Stimulated activated CD8-positive, alpha-beta memory T cell treated with anti-CD3 and anti-CD28 coated beads, Interleukin-15, amount 100 ng/mL, for 24 hours (primary cell): ENCODE data around the gene SLC25A4.
A peak's percentile ranks its signal among the peaks of the same experiment; 100 is the strongest.
"Not testable (repeated sequence)": the region's sequence is repeated elsewhere in the genome, so short reads cannot be mapped to it uniquely, and the experiment has no call there.

ENCODE experiments used
- DNase-seq: peaks from one replicate; pipeline ENCODE4 v3.0.0-alpha.2; 2020; ENCODE audit warnings: low read depth

SLC25A4 gene

DNA sequence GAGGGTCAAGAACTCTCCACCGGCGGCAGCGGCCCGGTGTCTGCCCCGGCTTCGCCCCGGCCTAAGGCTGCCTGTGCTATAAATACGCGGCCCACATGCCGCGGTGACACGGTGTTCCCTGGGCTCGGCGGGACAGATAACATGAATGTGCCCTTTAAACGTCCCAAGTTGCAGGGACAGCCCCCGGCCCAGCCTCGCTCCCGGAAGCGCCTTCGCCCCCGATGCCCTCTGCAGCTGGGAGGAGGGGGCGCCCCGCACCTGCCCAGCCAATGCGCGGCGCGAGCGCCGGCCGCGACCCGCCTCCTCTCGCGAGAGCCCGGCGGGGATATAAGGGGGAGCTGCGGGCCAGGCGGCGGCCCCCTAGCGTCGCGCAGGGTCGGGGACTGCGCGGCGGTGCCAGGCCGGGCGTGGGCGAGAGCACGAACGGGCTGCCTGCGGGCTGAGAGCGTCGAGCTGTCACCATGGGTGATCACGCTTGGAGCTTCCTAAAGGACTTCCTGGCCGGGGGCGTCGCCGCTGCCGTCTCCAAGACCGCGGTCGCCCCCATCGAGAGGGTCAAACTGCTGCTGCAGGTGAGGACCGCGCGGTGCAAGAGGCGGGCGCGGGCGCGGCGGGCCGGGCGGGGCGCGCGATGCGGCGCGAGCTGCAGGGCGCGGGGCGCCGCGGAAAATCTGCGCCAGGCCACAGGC, at the start of gene SLC25A4:
SLC25A4 (plus strand) TSS at position 355 of the 689 bp plus-strand sequence; CDS start at position 462, 107 bp downstream.
- DNase-seq = peak; percentile 77

DNA sequence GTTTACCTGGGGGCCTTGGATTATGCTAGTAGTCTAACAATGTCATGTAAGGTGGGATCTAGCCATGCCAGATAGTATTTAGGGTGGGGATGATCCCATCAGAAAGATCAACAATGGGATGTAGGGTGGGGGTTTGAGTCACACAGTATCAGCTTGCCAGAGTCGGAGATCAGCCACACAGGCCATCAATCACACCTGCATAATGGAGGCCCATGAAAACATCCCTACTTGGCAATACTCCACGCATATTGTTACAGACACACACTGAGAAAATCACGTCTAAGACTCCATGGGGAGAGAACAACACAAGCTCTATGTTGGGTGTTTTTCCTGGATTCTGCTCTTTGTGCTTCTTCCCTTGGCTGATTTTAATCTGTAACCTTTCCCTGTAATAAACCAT, 49.5 kb upstream of the SLC25A4 start:
- DNase-seq = no peak

DNA sequence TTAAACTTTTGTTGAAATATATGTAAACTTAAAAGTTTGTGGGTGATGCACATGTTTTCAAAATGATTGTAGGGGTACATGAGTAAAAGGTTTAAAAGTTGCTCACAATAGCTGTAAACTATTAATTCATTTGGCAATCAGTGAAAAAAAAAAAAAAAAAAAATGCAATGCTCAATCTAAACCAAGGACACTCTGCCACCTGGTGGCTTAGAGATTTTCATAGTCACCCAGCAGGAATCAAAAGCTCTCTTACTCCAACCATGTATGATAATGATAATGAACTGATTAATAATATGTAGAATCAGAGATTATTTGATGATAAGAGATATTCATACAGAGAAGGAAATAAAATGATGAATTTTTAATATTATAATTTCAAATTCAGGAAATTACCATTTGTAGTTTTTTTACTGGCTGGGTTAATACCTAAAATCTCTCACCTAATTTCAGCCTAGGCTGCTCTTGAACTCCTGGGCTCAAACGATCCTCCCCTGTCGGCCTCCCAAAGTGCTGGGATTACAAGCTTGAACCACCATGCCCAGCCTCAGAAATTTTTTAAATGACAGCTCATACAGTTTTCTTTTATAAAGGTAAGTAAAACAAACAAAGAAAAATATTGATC, 46.9 kb upstream of the SLC25A4 start:
- no peak for DNase-seq

DNA sequence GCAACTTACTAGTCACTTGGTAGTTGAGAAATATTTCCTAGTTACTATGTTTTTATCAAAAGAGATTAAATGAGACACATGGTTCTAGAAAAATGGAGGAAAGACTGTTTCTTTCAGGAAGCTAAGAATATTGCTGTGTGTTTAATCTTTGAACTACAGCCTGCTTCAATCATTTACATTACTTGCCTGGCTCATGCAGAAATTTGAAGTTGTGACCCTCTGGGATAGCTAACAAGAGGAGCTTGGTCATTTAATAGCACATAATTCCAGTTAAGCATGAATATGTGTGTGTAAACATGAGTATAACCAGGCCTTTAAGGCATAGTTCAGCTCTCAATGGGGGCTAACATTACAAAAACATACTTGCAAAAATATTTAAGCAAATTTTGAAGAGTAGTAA, 44.6 kb upstream of the SLC25A4 start:
- no peak for DNase-seq

DNA sequence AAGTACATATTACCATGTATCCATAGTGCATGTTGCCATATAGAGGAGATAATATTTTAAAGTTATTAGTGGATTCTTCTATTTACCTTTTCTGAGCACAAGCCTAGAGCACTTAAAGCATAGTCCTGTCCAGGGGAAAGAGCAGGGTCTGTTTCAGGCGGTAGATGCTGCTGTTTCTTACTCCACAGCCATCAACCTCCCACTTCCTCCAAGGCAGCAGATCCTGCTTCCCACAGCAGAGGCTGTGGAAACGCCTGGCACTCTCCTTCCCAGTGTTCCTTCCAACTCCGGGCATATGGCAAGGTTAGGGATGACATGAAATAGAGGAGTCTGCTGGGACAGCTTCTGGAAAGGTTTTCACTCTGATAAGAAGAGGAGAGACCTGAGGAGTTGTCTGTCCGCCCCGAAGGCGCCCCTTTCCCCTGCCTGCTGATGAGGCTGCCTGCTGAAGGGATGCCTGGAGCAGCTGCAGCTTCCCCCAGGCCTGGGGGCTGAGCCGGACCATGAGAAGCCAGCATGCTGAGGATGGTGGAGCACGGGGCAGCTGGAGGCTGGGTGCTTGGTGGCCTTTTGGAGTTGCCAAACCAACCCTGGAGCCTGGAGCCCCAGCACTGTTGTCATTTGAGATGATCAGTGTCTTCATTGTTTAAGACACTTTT, 43.9 kb upstream of the SLC25A4 start:
- no peak for DNase-seq

DNA sequence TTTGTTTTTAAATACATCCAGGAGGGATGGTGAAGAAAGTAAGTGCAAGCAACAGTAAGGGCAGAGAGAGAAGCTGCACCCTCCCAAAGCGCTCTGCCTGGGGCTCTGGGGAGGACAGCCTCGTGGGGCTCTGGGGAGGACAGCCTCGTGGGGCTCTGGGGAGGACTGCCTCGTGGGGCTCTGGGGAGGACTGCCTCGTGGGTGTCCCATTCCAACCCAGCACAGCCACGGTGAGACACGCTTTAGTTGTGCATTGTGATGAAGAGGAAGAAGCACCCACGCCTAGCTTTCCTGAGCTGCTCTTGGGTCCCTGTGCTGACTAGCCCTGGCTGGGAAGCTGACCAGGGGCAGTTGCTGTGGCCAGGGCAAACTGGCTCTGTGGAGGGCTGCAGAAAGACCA, 43.1 kb upstream of the SLC25A4 start:
- no peak for DNase-seq

DNA sequence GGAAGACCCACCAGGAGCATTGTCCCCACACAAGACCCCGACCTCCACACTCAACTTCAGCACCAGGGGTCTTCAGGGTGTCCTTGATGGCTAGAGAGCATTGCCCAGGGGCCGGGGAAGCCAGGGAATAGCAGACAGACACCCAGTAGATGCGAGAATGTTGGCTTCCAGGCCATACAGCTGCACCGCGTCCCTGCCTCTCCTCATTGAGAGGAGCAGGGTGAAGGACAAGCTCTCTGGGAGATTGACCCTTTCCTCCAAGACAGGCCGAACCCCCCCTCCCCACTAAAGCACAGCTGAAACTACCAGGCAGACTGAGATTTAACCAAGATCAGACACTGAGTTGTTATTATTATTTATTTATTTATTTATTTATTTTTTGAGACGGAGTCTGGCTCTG, 42.6 kb upstream of the SLC25A4 start:
- DNase-seq = no peak

DNA sequence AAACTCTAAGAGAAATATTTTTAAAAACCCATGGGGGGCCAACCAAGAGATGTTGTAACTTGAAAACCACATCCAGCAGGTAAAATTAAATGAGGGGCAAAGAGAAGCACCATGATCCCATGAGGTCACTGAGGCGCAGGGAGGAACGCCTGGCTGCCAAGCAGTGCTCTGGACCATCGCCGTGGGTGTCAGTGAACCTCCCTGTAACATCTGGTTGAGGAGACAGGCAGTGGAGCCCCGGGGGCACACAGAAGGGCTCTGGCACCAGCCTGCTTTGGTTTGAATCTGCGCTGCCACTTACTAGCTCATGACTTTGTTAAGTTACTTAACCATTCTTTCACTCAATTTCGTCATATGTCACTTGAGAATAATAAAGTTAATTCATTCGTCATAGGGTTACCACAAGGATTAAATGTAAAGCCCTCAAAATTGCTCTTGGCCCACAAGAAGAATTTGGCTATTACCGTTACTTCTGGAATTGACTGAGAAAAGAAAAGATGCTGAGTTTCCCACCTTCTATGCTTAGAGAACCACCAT, 41.6 kb upstream of the SLC25A4 start:
- DNase-seq = no peak

DNA sequence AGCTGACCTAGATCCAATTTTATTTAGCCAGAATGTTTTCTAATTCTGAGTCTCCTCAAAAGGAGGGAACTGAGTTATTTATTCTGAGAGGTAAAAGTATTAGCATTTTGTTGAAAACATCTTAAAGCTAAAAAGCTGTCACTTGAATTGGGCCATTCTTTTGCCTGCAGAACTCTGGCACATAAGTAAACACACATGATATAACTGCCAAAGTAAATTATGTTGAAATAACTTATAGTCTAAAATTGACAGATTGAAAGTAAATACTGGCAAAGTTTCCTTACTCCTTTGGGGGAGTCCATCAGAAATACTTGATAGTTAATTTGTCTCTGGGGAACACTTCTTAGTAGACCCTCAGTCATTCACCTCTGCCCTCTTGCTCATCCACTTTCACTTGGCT, 38.3 kb upstream of the SLC25A4 start:
- no peak for DNase-seq

DNA sequence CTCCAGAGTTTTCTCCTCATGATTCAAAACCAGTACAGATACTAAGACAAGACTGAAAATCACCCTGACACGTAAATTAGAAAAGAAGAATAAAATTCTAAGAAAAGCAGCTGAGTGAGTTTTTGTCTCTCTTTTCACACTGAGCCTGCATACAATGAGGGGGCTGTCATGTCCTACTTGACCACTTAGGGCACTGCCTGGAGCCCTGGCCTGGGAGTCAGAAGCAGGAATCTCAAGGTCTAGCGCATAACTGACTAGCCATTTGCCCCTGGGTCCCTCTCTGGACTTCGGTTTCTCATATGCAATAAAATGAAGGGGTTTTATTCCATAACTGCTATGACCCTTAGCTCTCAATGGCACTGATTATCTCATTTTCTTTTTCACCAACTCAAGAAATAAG, 36.7 kb upstream of the SLC25A4 start:
- no peak for DNase-seq

DNA sequence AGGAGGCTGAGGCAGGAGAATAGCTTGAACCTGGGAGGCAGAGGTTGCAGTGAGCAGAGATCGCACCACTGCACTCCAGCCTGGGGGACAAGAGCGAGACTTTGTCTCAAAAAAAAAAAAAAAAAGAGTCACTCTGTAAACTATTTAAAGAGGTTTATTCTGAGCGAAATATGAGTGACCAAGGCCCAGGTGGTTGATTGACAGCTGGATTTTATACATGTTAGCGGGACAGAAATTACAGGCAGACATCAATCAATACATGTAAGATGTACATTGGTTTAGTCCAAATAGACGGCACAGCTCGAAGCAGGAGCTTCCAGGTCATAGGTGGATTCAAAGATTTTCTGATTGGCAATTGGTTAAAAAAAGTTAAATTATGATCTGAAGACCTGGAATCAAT, 35.5 kb upstream of the SLC25A4 start:
- DNase-seq = not testable (repeated sequence)

DNA sequence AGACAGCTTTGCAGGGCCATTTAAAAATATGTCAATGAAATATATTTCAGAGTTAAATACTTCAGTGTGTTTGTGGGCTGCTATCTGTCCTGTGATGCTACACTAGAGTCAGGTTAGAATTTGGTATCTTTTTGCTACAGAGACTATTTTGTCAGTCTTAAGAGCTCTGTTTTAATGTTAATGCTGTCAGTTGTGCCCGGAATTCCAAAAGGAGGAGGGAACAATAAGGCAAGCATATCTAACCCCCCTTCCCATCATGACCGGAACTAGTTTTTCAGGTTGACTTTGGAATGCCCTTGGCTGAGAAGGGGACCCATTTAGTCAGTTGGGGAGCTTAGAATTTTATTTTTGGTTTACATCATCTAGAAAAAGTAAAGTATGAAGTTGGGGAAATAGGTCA, 34.9 kb upstream of the SLC25A4 start:
- no peak for DNase-seq

DNA sequence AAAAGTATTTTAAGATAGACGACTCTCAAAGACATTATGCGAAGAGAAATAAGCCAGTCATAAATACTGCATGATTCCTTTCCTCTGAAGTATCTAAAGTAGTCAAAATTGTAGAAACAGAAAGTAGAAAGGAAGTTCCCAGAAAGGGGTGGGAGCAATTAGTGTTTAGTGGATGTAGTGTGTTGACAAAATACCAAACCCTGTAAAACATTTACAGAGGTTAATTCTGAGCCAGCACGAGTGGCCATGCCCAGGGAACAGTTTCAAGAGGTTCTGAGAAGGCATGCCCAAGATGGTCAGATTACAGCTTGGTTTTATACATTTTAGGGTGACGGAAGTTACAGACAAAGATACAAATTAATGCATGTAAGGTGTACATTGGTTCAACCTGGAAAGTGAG, 34.4 kb upstream of the SLC25A4 start:
- DNase-seq = no peak

DNA sequence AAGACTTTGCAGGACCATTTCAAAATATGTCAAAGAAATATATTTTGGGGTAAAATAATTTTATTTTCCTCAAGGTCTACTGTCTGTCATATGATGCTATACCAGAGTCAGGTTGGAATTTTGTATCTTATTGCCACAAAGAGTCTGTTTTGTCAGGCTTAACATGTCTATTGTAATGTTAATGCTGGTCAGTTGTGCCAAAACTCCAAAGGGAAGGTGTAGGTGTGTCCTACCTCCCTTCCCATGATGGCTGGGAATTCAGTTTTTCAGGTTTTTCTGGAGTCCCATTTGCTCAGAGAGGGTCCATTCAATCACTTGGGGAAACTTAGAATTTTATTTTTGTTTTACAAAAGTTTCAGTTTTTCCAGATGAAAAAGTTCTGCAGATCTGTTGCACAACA, 33.3 kb upstream of the SLC25A4 start:
- DNase-seq = no peak

DNA sequence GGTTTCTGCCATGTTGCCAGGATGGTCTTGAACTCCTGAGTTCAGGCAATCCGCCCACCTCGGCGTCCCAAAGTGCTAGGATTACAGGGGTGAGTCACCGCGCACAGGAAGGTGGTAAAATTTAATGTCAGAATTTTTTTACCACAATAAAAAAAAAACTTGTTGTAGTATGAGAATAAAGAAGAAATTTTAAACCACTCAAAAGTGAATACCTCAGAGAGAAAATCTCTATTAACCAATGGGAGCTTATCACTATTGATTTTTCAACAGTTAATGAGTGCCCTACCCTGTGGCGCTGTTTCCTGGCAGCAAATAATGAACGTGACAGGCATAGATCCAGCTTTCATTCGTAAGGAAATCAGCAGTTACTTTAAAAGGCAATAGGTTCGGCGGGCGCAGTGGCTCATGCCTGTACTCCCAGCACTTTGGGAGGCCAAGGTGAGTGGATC, 32.7 kb upstream of the SLC25A4 start:
- no peak for DNase-seq

DNA sequence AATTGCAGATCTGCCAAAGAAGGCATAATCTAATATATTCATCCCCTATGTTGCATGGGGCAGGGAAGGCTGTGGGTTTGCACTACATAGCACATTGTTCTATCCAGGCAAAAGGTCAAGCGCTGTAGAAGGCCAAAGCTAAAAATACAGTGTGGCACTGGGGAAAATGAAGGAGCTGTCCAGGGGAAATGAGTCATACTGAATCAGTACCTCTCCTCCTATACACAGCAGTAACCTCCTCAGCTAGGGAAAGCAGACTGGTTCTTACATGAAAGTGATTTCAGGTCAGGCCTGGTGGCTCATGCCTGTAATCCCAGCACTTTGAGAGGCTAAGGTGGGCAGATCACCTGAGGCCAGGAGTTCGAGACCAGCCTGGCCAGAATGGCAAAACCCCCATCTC, 31.0 kb upstream of the SLC25A4 start:
- DNase-seq = no peak

DNA sequence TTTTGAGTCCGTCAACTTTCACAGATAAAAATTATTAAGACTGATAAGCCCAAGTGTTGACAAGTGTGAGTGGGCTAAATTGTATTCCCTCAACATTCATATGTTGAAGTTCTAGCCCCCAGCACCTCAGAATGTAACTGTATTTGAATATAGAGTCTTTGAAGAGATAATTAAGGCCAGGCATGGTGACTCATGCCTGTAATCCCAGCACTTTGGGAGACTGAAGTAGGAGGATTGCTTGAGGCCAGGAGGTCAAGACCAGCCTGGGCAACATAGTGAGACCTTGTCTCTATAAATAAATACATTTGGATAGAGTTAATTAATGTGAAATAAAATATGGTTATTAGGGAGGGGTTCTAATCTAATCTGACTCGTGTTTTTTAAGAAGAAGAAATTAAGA, 29.7 kb upstream of the SLC25A4 start:
- no peak for DNase-seq

DNA sequence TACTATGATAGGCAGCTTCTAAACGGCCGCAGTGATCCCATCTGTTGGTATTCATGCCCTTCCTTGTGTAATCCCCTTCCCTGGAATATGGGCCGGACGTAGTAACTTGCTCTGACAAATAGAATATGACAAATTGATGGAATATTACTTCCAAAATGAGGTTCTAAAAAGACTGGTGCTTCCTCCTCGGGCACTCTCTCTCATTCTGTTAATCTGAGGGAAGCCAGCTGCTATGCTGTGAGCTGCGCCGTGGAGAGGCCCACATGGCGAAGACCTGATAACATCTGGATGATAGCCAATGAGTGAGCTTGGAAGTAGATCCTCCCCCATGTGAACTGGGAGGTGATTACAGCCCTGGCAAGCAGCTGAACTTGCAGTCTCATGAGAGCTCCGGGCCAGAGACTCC, 27.2 kb upstream of the SLC25A4 start:
- DNase-seq = no peak

DNA sequence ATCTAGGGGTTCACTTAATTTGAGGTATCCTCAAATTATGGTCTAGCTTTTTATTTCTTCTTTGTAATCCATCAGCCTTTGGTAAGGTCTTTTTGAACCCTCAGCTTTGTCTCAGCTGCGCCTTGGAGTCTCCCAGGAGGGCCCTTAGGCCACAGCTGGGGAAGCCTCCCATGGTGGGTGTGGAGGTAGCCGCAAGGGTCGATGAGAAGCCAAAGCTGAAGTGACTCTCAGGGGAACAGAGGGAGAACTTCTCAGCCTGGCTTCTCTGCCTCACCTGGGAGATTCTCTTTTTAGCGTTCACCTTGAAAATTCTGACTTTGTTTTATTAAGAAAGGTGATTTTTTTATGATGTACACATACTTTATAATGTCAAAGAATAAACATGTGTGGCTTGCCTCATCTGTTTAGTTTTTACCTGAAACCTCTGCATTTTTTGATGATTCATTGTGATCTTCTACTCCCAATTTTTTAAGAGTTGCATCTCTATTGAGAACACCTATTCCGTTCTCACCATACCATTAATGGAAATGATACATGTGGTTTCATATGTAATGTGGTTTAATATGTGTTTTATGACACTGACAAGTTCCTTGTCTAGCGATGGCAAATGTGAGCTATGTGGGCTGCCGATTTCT, 25.6 kb upstream of the SLC25A4 start:
- no peak for DNase-seq

DNA sequence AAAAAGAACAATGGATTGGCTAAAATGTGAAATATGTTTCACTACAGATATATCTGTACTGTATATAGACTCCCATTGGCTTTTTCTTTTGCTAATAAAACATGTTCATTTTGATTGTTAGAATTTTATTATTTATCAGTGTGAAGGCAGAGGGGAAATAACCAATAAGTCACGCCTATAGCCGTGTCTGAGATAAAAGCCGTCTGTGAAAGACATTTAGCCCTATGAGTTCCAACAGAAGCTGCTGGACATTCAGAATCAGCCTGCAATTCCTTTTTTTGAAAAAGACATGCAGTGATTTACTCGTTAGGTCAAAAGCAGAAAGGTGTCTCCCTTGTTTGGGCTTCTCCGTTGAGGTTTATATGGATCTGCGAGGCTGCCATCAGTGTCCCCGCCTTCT, 24.2 kb upstream of the SLC25A4 start:
- no peak for DNase-seq

DNA sequence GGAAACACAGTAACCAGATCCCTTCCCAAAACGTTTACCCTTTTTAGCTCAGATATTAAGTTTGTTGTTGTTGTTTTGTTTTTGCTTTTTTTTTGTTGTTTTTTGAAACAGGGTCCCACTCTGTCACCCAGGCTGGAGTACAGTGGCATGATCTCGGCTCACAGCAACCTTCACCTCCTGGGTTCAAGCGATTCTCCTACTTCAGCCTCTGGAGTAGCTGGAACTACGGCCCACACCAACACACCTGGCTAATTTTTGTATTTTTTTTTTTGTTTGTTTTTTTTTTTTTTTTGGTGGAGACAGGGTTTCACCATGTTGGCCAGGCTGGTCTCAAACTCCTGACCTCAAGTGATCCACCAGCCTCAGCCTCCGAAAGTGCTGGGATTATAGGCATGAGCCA, 23.6 kb upstream of the SLC25A4 start:
- not testable (repeated sequence) for DNase-seq

DNA sequence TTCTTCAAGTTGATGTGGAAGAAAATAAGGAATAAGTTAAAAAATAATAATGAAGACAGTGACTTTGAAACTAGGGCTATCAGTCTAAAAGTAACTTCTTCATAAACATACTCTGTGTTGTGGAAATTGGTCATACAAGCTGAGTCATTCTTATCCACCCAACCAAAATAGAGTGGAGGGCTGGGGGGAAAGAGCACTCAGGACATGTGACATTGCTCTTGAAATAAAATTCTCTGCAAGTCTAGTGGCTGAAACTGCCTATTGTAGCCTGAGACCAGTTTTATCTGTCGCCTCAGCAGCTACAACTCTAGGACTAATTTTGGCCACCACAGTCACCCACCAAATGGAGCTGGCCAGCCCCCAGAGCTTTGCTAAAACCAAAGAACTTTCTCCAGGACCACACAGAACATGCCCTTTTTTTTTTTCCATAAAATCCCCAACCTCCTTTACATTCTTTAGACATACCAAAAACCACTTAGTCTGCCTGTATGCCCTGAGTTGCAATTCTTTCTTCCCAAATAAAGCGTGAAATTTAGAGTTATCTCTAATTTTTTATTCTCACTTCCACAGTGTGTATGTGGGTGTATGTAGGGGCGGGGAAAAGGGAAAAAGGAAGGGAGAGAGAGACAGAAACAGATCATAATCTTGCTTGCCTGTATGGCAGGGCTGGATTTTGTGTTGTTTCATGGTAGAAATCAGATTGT, 23.0 kb upstream of the SLC25A4 start:
- no peak for DNase-seq
